Measurements from ENCODE around the gene MRPL11. TPM values are rescaled to one million over a fixed set of nuclear protein-coding genes. Genes with fewer than 3 reads are reported as not detected.

Gene MRPL11
- total RNA-seq = 10 to 100 TPM; 42.9 to 63.8 (median 53.9) TPM

- H3K4me3 ChIP-seq = peak within 1 kb of the TSS; percentile 45 to 87 (median 80)
- peak within 1 kb of the TSS; percentile 35 to 91 (median 82) for H3K27ac ChIP-seq
- peak; percentile 78 to 93 for DNase-seq (ENCODE audit: low spot score in 2 of 2)
- peaks cover 0 to 33% (median 0%) of the 10 kb centered on the region in 3 donors for H3K36me3 ChIP-seq
- peaks cover 0 to 14% (median 0%) of the 10 kb centered on the region in 4 donors for H3K9me3 ChIP-seq
- peak; percentile 36 to 80 (median 61) for TF ChIP-seq CTCF (IDR thresholded peaks at IDR 0.05)
- TF ChIP-seq POLR2A (IDR thresholded peaks at IDR 0.05) = peak in 1 of 2 donors; percentile 24
- TF ChIP-seq EP300 (IDR thresholded peaks at IDR 0.05) = peak in 1 of 2 donors; percentile 84
- WGBS, 2 donors = 14 to 19% methylated on average over 20 to 29 of the region's 45 CpGs
- H3K27me3 ChIP-seq = no peaks in the 10 kb centered on the region
- H3K4me1 ChIP-seq = peaks cover 0 to 17% (median 6%) of the 10 kb centered on the region in 4 donors
These were observed at the start of gene MRPL11 for GRCh38 chr11:66438504-66439466. Gene MRPL11 (minus strand): TSS chr11:66438848. CDS start chr11:66438754, 94 bp downstream.

- Histone ChIP-seq H3K36me3 (peaks cover 0 to 70% (median 0%) of the 10 kb centered on the region in 3 donors), H3K9me3 (no peaks in the 10 kb centered on the region), H3K27ac (no peak overlapping the region), H3K27me3 (no peaks in the 10 kb centered on the region), H3K4me1 (peaks cover 0 to 9% (median 3%) of the 10 kb centered on the region in 4 donors), H3K4me3 (no peak overlapping the region)
- TF ChIP-seq EP300 (IDR thresholded peaks at IDR 0.05) (no peak), CTCF (IDR thresholded peaks at IDR 0.05) (no peak), POLR2A (IDR thresholded peaks at IDR 0.05) (no peak)
- 77 to 84% methylated on average over 7 of the region's 7 CpGs for WGBS, 2 donors
- no peak for DNase-seq (ENCODE audit: low spot score in 2 of 2)
These were observed 46.2 kb upstream of the MRPL11 start for GRCh38 chr11:66484806-66485380.

- Histone ChIP-seq H3K4me3 (peak within 1 kb of the TSS; percentile 57 to 98 (median 78)), H3K27me3 (no peaks in the 10 kb centered on the region), H3K27ac (peak within 1 kb of the TSS; percentile 73 to 94 (median 91)), H3K9me3 (no peaks in the 10 kb centered on the region), H3K4me1 (peaks cover 0 to 26% (median 9%) of the 10 kb centered on the region in 4 donors), H3K36me3 (peaks cover 0 to 43% (median 0%) of the 10 kb centered on the region in 3 donors)
- peak; percentile 95 for DNase-seq (ENCODE audit: low spot score in 2 of 2)
- WGBS, 2 donors = 1 to 2% methylated on average over 30 to 51 of the region's 62 CpGs
- TF ChIP-seq EP300 (IDR thresholded peaks at IDR 0.05) = peak; percentile 64 to 94
- peak in 2 of 5 experiments; percentile 43 to 44 for TF ChIP-seq CTCF (IDR thresholded peaks at IDR 0.05)
- TF ChIP-seq POLR2A (IDR thresholded peaks at IDR 0.05) = peak; percentile 83 to 89
These were observed 41.7 kb upstream of the MRPL11 start, which contains the start of gene DPP3 for GRCh38 chr11:66480117-66480938. Gene DPP3 (plus strand): TSS chr11:66480434. CDS start chr11:66482201, 1,767 bp downstream.

GRCh38 chr11:66479394-66480116 is 40.9 kb upstream of the MRPL11 start:
- H3K36me3 ChIP-seq = peaks cover 0 to 44% (median 0%) of the 10 kb centered on the region in 3 donors
- H3K27me3 ChIP-seq = no peaks in the 10 kb centered on the region
- 0 to 3% methylated on average over 24 to 29 of the region's 34 CpGs for WGBS, 2 donors
- H3K27ac ChIP-seq = peak overlapping the region; percentile 73 to 94 (median 91)
- no peaks in the 10 kb centered on the region for H3K9me3 ChIP-seq
- DNase-seq (ENCODE audit: low spot score in 2 of 2) = peak in 1 of 2 donors; percentile 39
- TF ChIP-seq CTCF (IDR thresholded peaks at IDR 0.05) (no peak), POLR2A (IDR thresholded peaks at IDR 0.05) (no peak), EP300 (IDR thresholded peaks at IDR 0.05) (no peak)
- H3K4me3 ChIP-seq = peak overlapping the region; percentile 57 to 98 (median 78)
- H3K4me1 ChIP-seq = peaks cover 0 to 26% (median 9%) of the 10 kb centered on the region in 4 donors
